B cell (primary cell): ENCODE measurements around the gene TRPC3. TPM values are rescaled to one million over a fixed set of nuclear protein-coding genes. Genes with fewer than 3 reads are reported as not detected.

Experiments used
- ATAC-seq: fragments of 200-7000 bp; cut with Tn5 transposase; one replicate; pipeline ENCODE4 v1.10.0; 2021; ENCODE audit warnings: low read depth, mild to moderate bottlenecking, moderate number of reproducible peaks, moderate library complexity
- CTCF ChIA-PET: fragments of 350-600 bp; sonication (Branson Sonifier 250); formaldehyde crosslinking; loops from one replicate; lab custom pipeline; 2021; ENCODE audit warnings: antibody characterized with exemption, inconsistent platforms; lab: Charles Lee
- POLR2A ChIA-PET: fragments of 350-600 bp; sonication (Branson Sonifier 250); formaldehyde crosslinking; loops from one replicate; lab custom pipeline; 2021; ENCODE audit warnings: antibody characterized with exemption; lab: Charles Lee
- DNase-seq: peaks from one replicate; pipeline ENCODE4 v3.0.0; 2013
- H2AFZ ChIP-seq: 2 replicates; pipeline ENCODE4 v1.6.1; 2012; ENCODE audit warnings: mild to moderate bottlenecking, low read depth, low read length; ENCODE audit not compliant: insufficient read depth, poor library complexity, severe bottlenecking
- H3K27ac ChIP-seq, 2 donors: 1 replicate in 1 of 2; 2 replicates in 1 of 2; pipeline ENCODE4 v1.5.1; 2012 to 2013; ENCODE audit warnings: low read length in 2 of 2, mild to moderate bottlenecking in 2 of 2, moderate library complexity in 1 of 2
- H3K27me3 ChIP-seq, 4 experiments: fragments of 200-600 bp in 1 of 4; sonication (generic) in 1 of 4; replicated peaks in 1 of 4; 1 replicate in 2 of 4; 2 replicates in 2 of 4; pipeline versions ENCODE4 v1.6.1 to v1.7.0; 2013 to 2016; ENCODE audit warnings: low read length in 3 of 4, mild to moderate bottlenecking in 2 of 4, mixed read lengths in 1 of 4, moderate library complexity in 1 of 4; ENCODE audit not compliant: insufficient read depth in 4 of 4, control insufficient read depth in 3 of 4; ENCODE audit errors: control extremely low read depth in 1 of 4
- H3K36me3 ChIP-seq, 2 experiments: replicated peaks in 1 of 2; 1 replicate in 1 of 2; 2 replicates in 1 of 2; pipeline versions ENCODE4 v1.6.1 to v1.7.1; 2013; ENCODE audit warnings: low read length in 1 of 2; ENCODE audit not compliant: insufficient read depth in 2 of 2, control insufficient read depth in 1 of 2; ENCODE audit errors: control extremely low read depth in 1 of 2, extremely low read depth in 1 of 2
- H3K4me1 ChIP-seq, 2 donors: fragments of 200-600 bp in 1 of 2; sonication (generic) in 1 of 2; 1 replicate in 1 of 2; 2 replicates in 1 of 2; pipeline versions ENCODE4 v1.5.1 to v1.6.1; 2013 to 2017; ENCODE audit warnings: low read length in 2 of 2; ENCODE audit not compliant: control insufficient read depth in 2 of 2, insufficient read depth in 2 of 2
- H3K4me2 ChIP-seq: replicated peaks from 2 replicates; pipeline ENCODE3; 2012; ENCODE audit warnings: mild to moderate bottlenecking, low read depth, low read length; ENCODE audit not compliant: poor library complexity, severe bottlenecking
- H3K4me3 ChIP-seq, 5 experiments: fragments of 200-600 bp in 1 of 5; sonication (generic) in 1 of 5; 1 replicate in 3 of 5; 2 replicates in 2 of 5; pipeline versions ENCODE4 v1.5.1 to v1.7.0; 2011 to 2016; ENCODE audit warnings: low read length in 4 of 5, mild to moderate bottlenecking in 4 of 5, low read depth in 2 of 5, control low read depth in 1 of 5, moderate library complexity in 1 of 5; ENCODE audit not compliant: insufficient read depth in 1 of 5; ENCODE audit errors: control extremely low read depth in 1 of 5, extremely low read depth in 1 of 5
- H3K79me2 ChIP-seq: fragments of 200-600 bp; sonication (generic); one replicate; pipeline ENCODE4 v1.6.0; 2016; ENCODE audit warnings: low read length; ENCODE audit not compliant: control insufficient read depth, insufficient read depth
- H3K9ac ChIP-seq: fragments of 200-600 bp; sonication (generic); 2 replicates; pipeline ENCODE4 v1.6.1; 2017; ENCODE audit warnings: mild to moderate bottlenecking, low read length, moderate library complexity
- H3K9me3 ChIP-seq, 3 donors: one replicate each; pipeline versions ENCODE4 v1.6.1 to v1.7.1; 2013; ENCODE audit warnings: low read length in 2 of 3; ENCODE audit not compliant: control insufficient read depth in 2 of 3, insufficient read depth in 1 of 3; ENCODE audit errors: control extremely low read depth in 1 of 3
- H4K20me1 ChIP-seq: 2 replicates; pipeline ENCODE4 v1.6.0; 2012; ENCODE audit warnings: mild to moderate bottlenecking, low read length; ENCODE audit not compliant: insufficient read depth, control insufficient read depth, poor library complexity, severe bottlenecking
- H3K27ac Mint-ChIP-seq: one replicate; pipeline ENCODE4 v1.8.0; 2021; ENCODE audit warnings: mixed read lengths
- H3K27me3 Mint-ChIP-seq: one replicate; pipeline ENCODE4 v1.8.0; 2021; ENCODE audit warnings: mixed read lengths
- H3K4me1 Mint-ChIP-seq: one replicate; pipeline ENCODE4 v1.8.0; 2021; ENCODE audit warnings: mixed read lengths
- H3K4me3 Mint-ChIP-seq: one replicate; pipeline ENCODE4 v1.8.0; 2021; ENCODE audit warnings: mixed read lengths
- H3K9me3 Mint-ChIP-seq: one replicate; pipeline ENCODE4 v1.8.0; 2022; ENCODE audit warnings: mixed read lengths; ENCODE audit not compliant: insufficient read depth
- EZH2 ChIP-seq: IDR thresholded peaks from 2 replicates; pipeline ENCODE4 v1.6.1; 2012; ENCODE audit warnings: borderline replicate concordance, low read depth, mild to moderate bottlenecking, moderate library complexity, low read length; ENCODE audit not compliant: insufficient read depth, poor library complexity, severe bottlenecking
- WGBS: methylation state at CpG from one replicate; pipeline ENCODE4 v1.1.5; 2013; ENCODE audit warnings: missing lambda C conversion rate; ENCODE audit not compliant: insufficient coverage; 5-methylcytosine and 5-hydroxymethylcytosine counted together
- intact Hi-C: fragments of 100-400 bp; cut with micrococcal nuclease; formaldehyde crosslinking; loops from one replicate; pipeline ENCODE4 v1.10.0; 2022
- polyA plus RNA-seq: library from polyadenylated mRNA; depleted of rRNA; stranded (reverse); fragments of >200 nt; gene quantifications from 2 replicates; pipeline ENCODE4 v1.2.3, GENCODE V29; 2012
- total RNA-seq, 2 donors: library from RNA; stranded (reverse); fragments of 120-200 nt in 1 of 2; gene quantifications; 1 replicate in 1 of 2; 2 replicates in 1 of 2; pipeline versions ENCODE4 v1.2.3 to v1.2.4, GENCODE V29; 2013 to 2022
- TF ChIP-seq, protein P1 (sequence below): fragments of 200-600 bp; IDR thresholded peaks from one replicate; pipeline ENCODE4 v1.8.0; 2022; ENCODE audit warnings: antibody characterized with exemption, mild to moderate bottlenecking

The TRPC3 gene
- total and polyA plus RNA-seq, 2 donors (not counting 1 experiment from before 2014, with no cell fraction given), result not detected

DNA sequence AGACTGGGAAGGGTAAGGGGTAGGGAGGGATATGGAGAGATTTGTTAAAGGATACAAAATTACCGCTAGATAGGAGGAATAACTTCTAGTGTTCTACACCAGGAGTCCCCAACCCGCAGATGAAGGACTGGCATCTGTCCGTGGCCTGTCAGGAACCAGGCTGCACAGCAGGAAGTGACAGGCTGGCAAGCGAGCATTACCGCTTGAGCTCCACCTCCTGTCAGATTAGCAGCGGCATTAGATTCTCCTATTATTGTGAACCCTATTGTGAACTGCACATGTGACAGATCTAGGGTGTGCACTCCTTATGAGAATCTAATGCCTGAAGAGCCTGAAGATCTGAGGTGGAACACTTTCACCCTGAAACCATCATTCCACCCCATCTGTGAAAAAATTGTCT, 53.7 kb downstream of the TRPC3 start:
- Mint-ChIP-seq H3K9me3 (no peaks in the 10 kb centered on the region), H3K27ac (no peak overlapping the region), H3K4me3 (no peak overlapping the region), H3K27me3 (peaks cover 20% of the 10 kb centered on the region), H3K4me1 (peaks cover 3% of the 10 kb centered on the region)
- DNase-seq (peak; percentile 4), ATAC-seq (no peak)
- H3K36me3 ChIP-seq, result no peaks in the 10 kb centered on the region
- H3K27ac ChIP-seq, result no peak overlapping the region
- peaks cover 0 to 14% (median 1%) of the 10 kb centered on the region in 4 experiments for H3K27me3 ChIP-seq
- intact Hi-C loops, result no loop called here
- no peak overlapping the region for H3K4me3 ChIP-seq
- no peak overlapping the region for H3K4me2 ChIP-seq
- H3K9me3 ChIP-seq, result no peaks in the 10 kb centered on the region
- TF ChIP-seq, protein P1, sequence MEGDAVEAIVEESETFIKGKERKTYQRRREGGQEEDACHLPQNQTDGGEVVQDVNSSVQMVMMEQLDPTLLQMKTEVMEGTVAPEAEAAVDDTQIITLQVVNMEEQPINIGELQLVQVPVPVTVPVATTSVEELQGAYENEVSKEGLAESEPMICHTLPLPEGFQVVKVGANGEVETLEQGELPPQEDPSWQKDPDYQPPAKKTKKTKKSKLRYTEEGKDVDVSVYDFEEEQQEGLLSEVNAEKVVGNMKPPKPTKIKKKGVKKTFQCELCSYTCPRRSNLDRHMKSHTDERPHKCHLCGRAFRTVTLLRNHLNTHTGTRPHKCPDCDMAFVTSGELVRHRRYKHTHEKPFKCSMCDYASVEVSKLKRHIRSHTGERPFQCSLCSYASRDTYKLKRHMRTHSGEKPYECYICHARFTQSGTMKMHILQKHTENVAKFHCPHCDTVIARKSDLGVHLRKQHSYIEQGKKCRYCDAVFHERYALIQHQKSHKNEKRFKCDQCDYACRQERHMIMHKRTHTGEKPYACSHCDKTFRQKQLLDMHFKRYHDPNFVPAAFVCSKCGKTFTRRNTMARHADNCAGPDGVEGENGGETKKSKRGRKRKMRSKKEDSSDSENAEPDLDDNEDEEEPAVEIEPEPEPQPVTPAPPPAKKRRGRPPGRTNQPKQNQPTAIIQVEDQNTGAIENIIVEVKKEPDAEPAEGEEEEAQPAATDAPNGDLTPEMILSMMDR, result no peak
- no peak for TF ChIP-seq EZH2
- no peaks in the 10 kb centered on the region for H3K4me1 ChIP-seq
- H3K9ac ChIP-seq, result no peak overlapping the region
- CTCF ChIA-PET, result no interaction called here
- POLR2A ChIA-PET, result no interaction called here
- H4K20me1 ChIP-seq, result no peaks in the 10 kb centered on the region
- 52% methylated on average over 5 of the region's 6 CpGs for WGBS
- H2AFZ ChIP-seq, result no peak overlapping the region
- no peaks in the 10 kb centered on the region for H3K79me2 ChIP-seq

DNA sequence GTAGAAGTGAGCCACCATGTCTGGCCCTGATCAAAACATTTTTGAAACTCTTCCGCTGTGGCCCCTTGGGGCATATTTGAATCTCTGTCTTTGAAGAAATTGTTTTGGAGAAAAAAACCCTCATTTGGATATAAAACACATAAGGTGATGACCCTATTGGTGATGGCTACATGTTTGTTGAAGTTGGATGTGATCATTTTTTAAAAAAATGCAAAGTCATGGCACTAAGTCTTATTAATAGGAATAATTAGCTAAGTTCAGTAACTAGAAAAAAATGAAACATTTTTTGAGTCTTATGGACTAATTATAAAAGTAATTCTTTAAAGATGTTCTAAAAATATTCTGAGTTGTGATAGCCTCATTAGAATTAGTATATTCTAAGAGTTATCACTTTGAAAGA, 63.7 kb downstream of the TRPC3 start:
- Histone ChIP-seq H3K79me2 (no peaks in the 10 kb centered on the region), H3K9ac (no peak overlapping the region), H3K27ac (no peak overlapping the region), H3K4me1 (peaks cover 0 to 3% of the 10 kb centered on the region in 2 donors), H3K4me2 (no peak overlapping the region), H2AFZ (no peak overlapping the region), H3K4me3 (no peak overlapping the region), H4K20me1 (no peaks in the 10 kb centered on the region), H3K27me3 (peaks cover 0 to 38% (median 4%) of the 10 kb centered on the region in 4 experiments), H3K9me3 (no peaks in the 10 kb centered on the region), H3K36me3 (no peaks in the 10 kb centered on the region)
- TF ChIP-seq, protein P1, result no peak
- TF ChIP-seq EZH2, result no peak
- Mint-ChIP-seq H3K9me3 (peaks cover 3% of the 10 kb centered on the region), H3K4me3 (no peak overlapping the region), H3K27ac (no peak overlapping the region), H3K4me1 (peaks cover 6% of the 10 kb centered on the region), H3K27me3 (peaks cover 48% of the 10 kb centered on the region)
- intact Hi-C loops, result no loop called here
- no peak for ATAC-seq
- no peak for DNase-seq
- 100% methylated on average over 1 of the region's 1 CpG for WGBS
- ChIA-PET POLR2A (no interaction called here), CTCF (no interaction called here)
